ENCODE data around the gene KLHL7. TPM values are rescaled to one million over a fixed set of nuclear protein-coding genes. Genes with fewer than 3 reads are reported as not detected.

The KLHL7 gene
- total RNA-seq, 4 donors from 2014 or later: 18.5 to 27.2 (median 26.8) TPM

DNA sequence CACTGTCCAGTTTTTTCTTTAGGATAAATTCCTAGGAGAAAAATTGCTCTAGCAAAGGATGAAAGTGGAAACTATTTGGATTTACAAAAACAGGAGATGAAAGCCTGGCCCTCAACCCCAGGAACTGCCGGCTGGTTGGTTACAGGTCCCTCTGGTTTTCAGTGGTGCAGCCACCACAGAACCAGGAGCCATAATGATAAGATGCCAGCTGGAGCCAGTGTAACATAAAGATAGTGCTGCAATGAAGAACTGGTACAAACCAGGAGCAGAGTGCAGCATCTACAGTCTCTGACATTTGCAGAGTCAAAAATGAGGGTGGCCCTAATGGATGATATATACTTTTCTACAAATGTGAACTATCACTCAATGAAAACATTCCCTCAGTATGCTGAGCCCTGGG is 55.9 kb downstream of the KLHL7 start:
- WGBS: 100% methylated on average over 1 of the region's 1 CpG
- DNase-seq (ENCODE audit: low spot score in 2 of 2): no peak
- Histone ChIP-seq H3K9me3 (no peaks in the 10 kb centered on the region), H3K4me3 (no peak overlapping the region), H3K27ac (no peak overlapping the region), H3K27me3 (no peaks in the 10 kb centered on the region), H3K36me3 (peaks cover 6% of the 10 kb centered on the region), H3K4me1 (no peaks in the 10 kb centered on the region)
- TF ChIP-seq EP300 (IDR thresholded peaks at IDR 0.05) (no peak), POLR2A (IDR thresholded peaks at IDR 0.05) (no peak)

DNA sequence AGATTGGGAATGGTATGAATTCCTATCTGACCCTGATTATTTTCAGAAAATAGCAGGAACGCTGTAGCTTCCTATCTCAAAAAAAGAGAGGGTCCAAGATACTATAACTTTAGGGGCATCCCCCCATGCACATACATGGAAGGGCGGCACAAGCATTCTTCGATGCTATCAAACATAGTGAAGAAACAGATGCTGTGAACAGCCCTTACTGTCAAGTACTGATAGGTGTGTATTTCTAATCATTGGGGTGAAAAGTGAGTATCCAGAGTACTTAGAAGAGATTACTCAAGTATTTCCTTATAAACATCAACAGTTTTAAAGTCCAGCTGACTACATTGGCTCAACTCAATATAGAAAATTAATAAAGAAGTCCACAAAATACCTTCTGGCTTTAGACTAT is 59.3 kb downstream of the KLHL7 start:
- H3K36me3 ChIP-seq: peaks cover 19% of the 10 kb centered on the region
- H3K27ac ChIP-seq: no peak overlapping the region
- H3K4me1 ChIP-seq: no peaks in the 10 kb centered on the region
- no peaks in the 10 kb centered on the region for H3K9me3 ChIP-seq
- no peak overlapping the region for H3K4me3 ChIP-seq
- DNase-seq (ENCODE audit: low spot score in 2 of 2): no peak
- TF ChIP-seq EP300 (IDR thresholded peaks at IDR 0.05) (no peak), POLR2AphosphoS5 (IDR thresholded peaks at IDR 0.05) (no peak), CTCF (IDR thresholded peaks at IDR 0.05) (no peak)
- H3K27me3 ChIP-seq: no peaks in the 10 kb centered on the region
- 98% methylated on average over 3 of the region's 3 CpGs for whole genome bisulfite sequencing

DNA sequence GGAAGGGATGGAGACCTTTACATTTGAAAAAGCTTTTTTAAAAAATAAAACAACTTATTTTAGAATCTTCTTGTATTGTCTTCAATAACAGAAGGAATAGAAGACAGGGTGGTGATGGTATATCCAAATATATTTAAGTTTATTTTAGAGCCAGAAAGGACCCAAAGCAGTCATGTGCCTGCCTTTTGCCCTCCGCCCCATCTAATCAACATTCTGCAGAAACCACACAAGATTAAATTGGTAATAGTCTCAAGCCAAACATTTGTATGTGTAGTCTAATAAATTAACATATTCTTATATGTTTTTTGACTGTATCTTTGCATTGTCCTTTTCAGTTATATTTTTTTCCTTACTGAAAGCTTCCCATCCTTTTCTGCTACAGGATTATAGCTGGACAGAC is 59.7 kb downstream of the KLHL7 start:
- no peak for TF ChIP-seq CTCF (IDR thresholded peaks at IDR 0.05)
- no peak for TF ChIP-seq EP300 (IDR thresholded peaks at IDR 0.05)
- no peak for TF ChIP-seq POLR2AphosphoS5 (IDR thresholded peaks at IDR 0.05)
- TF ChIP-seq POLR2A (IDR thresholded peaks at IDR 0.05): no peak
- no peak overlapping the region for H3K4me3 ChIP-seq
- no peaks in the 10 kb centered on the region for H3K4me1 ChIP-seq
- no peak overlapping the region for H3K27ac ChIP-seq
- H3K27me3 ChIP-seq: no peaks in the 10 kb centered on the region
- 91% methylated on average over 1 of the region's 1 CpG for WGBS
- DNase-seq (ENCODE audit: low spot score in 2 of 2): no peak
- no peaks in the 10 kb centered on the region for H3K9me3 ChIP-seq
- H3K36me3 ChIP-seq: peaks cover 19% of the 10 kb centered on the region

GRCh38 chr7:23167691-23168090 is 62.1 kb downstream of the KLHL7 start:
- TF ChIP-seq CTCF (IDR thresholded peaks at IDR 0.05): no peak
- no peak for TF ChIP-seq POLR2AphosphoS5 (IDR thresholded peaks at IDR 0.05)
- TF ChIP-seq EP300 (IDR thresholded peaks at IDR 0.05): no peak
- TF ChIP-seq POLR2A (IDR thresholded peaks at IDR 0.05): no peak
- Histone ChIP-seq H3K27me3 (no peaks in the 10 kb centered on the region), H3K4me3 (no peak overlapping the region), H3K4me1 (no peaks in the 10 kb centered on the region), H3K9me3 (no peaks in the 10 kb centered on the region), H3K27ac (no peak overlapping the region), H3K36me3 (peaks cover 19% of the 10 kb centered on the region)
- no peak for DNase-seq (ENCODE audit: low spot score in 2 of 2)
- WGBS: 86% methylated on average over 5 of the region's 5 CpGs

DNA sequence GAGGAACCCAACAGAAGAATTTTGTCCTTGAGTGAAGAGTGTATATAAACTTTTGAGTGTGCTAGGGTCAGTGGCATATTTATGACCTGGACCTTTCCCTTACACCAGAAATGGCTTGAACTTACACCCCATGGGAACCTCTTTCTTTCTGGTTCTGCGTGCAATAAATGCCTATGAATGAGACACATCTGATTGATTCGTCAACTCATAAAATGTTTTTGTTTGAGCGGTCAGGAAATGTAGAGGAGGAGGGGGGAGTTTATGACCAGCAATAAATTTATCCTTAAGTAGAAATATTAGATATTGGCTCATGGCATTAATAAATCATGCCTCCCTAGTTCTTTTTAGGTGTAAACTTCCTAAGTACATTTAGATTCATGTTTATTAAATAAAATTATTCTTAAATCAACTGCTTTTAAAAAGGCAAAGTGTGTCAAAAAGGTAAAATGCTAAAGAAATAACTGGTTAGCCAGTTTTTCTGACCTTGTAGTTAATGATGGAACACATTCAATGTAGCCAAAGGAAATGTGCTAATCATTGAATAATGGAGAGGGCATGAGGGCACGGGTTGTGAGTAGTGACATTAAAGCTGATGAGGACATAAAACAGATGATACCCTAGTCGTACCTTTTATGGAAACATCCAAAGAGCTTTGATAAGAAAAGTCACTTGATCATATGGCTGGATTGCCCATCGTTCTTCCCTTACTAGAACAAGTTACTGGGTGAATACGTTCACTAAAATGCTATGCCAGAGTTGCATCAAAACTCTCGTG is 62.7 kb downstream of the KLHL7 start:
- Histone ChIP-seq H3K4me1 (no peaks in the 10 kb centered on the region), H3K36me3 (peaks cover 19% of the 10 kb centered on the region)

More for the DNA sequence above, 62.7 kb downstream of the KLHL7 start:
- Histone ChIP-seq H3K9me3 (no peaks in the 10 kb centered on the region), H3K27me3 (no peaks in the 10 kb centered on the region), H3K4me3 (no peak overlapping the region), H3K27ac (no peak overlapping the region)
- WGBS: 88% methylated on average over 8 of the region's 8 CpGs
- DNase-seq (ENCODE audit: low spot score in 2 of 2): no peak
- TF ChIP-seq EP300 (IDR thresholded peaks at IDR 0.05) (no peak), POLR2AphosphoS5 (IDR thresholded peaks at IDR 0.05) (no peak), POLR2A (IDR thresholded peaks at IDR 0.05) (no peak), CTCF (IDR thresholded peaks at IDR 0.05) (no peak)

Measured in suprapubic skin (tissue), 4 donors.